GM19395 (cell line): ENCODE measurements around the gene FRY.
A peak's percentile ranks its signal among the peaks of the same experiment; 100 is the strongest.
"Not testable (repeated sequence)": the region's sequence is repeated elsewhere in the genome, so short reads cannot be mapped to it uniquely, and the experiment has no call there.

Source experiments
- ATAC-seq: cut with Tn5 transposase; IDR thresholded peaks from one replicate; pipeline ENCODE4 v1.9.1; 2021; ENCODE audit warnings: mild to moderate bottlenecking, moderate library complexity; ENCODE audit not compliant: unreplicated experiment

FRY gene

GRCh38 chr13:32040052-32040642 lies 8.6 kb downstream of the FRY start:
- ATAC-seq = no peak

GRCh38 chr13:32040689-32041088 lies 9.1 kb downstream of the FRY start:
- no peak for ATAC-seq

- ATAC-seq = peak; percentile 75
Measured at GRCh38 chr13:32041429-32041828, 9.9 kb downstream of the FRY start.

- no peak for ATAC-seq
Measured at GRCh38 chr13:32042551-32042950, 11.0 kb downstream of the FRY start.

- ATAC-seq = no peak
Measured at GRCh38 chr13:32044446-32044845, 12.9 kb downstream of the FRY start.

GRCh38 chr13:32045537-32045936 lies 14.0 kb downstream of the FRY start:
- no peak for ATAC-seq

- no peak for ATAC-seq
Measured at GRCh38 chr13:32045982-32046785, 14.6 kb downstream of the FRY start.

GRCh38 chr13:32047088-32047487 lies 15.5 kb downstream of the FRY start:
- ATAC-seq = no peak

GRCh38 chr13:32047793-32048192 lies 16.2 kb downstream of the FRY start:
- ATAC-seq = no peak

- no peak for ATAC-seq
Measured at GRCh38 chr13:32048816-32049215, 17.2 kb downstream of the FRY start.

GRCh38 chr13:32051156-32051555 lies 19.6 kb downstream of the FRY start:
- ATAC-seq = no peak

- no peak for ATAC-seq
Measured at GRCh38 chr13:32056316-32056715, 24.7 kb downstream of the FRY start.

GRCh38 chr13:32057325-32057724 lies 25.8 kb downstream of the FRY start:
- not testable (repeated sequence) for ATAC-seq

- no peak for ATAC-seq
Measured at GRCh38 chr13:32059511-32059984, 28.0 kb downstream of the FRY start.

- ATAC-seq = no peak
Measured at GRCh38 chr13:32060401-32060878, 28.9 kb downstream of the FRY start.

GRCh38 chr13:32063619-32064233 lies 32.2 kb downstream of the FRY start:
- ATAC-seq = no peak

GRCh38 chr13:32067149-32067961 lies 35.8 kb downstream of the FRY start:
- no peak for ATAC-seq

- no peak for ATAC-seq
Measured at GRCh38 chr13:32068255-32068654, 36.7 kb downstream of the FRY start.

GRCh38 chr13:32073180-32073864 lies 41.7 kb downstream of the FRY start:
- ATAC-seq = no peak

GRCh38 chr13:32075170-32075851 lies 43.7 kb downstream of the FRY start:
- ATAC-seq = no peak
